ENCODE data around the gene ZSWIM6. TPM values are rescaled to one million over a fixed set of nuclear protein-coding genes. Genes with fewer than 3 reads are reported as not detected.

Gene ZSWIM6
- total and polyA plus RNA-seq, 4 experiments from 2014 or later, result 0.23 to 11.3 (median 5.5) TPM

GRCh38 chr5:61327760-61328753 is 4.0 kb upstream of the ZSWIM6 start:
- CTCF ChIA-PET (ENCODE audit: partially characterized antibody), result no interaction called here
- H3K27ac Mint-ChIP-seq, result peak overlapping the region in 2 of 7 donors; percentile 17 to 99

GRCh38 chr5:61328791-61329549 is 3.1 kb upstream of the ZSWIM6 start:
- no peak overlapping the region for H3K4me3 ChIP-seq (ENCODE audit: low read length in 2 of 2)
- no peak overlapping the region for H3K27ac ChIP-seq (ENCODE audit: low read depth, low read length)
- DNase-seq, result no peak
- CTCF ChIA-PET (ENCODE audit: partially characterized antibody), result no interaction called here
- no peaks in the 10 kb centered on the region for H3K9me3 ChIP-seq (ENCODE audit: control insufficient read depth in 1 of 2, low read length in 2 of 2)
- intact Hi-C loops (cut with micrococcal nuclease), result no loop called here
- Mint-ChIP-seq H3K4me1 (peaks cover 8 to 35% (median 14%) of the 10 kb centered on the region in 4 donors), H3K9me3 (peaks cover 0 to 2% (median 0%) of the 10 kb centered on the region in 8 donors), H3K4me3 (peak overlapping the region in 7 of 8 donors; percentile 33 to 90 (median 80)), H3K27me3 (peaks cover 20 to 22% of the 10 kb centered on the region in 2 donors), H3K27ac (peak overlapping the region in 4 of 7 donors; percentile 5 to 99 (median 42)), H3K36me3 (peaks cover 0 to 7% of the 10 kb centered on the region in 2 donors)
- H3K27me3 ChIP-seq (ENCODE audit: insufficient read depth, low read length), result no peaks in the 10 kb centered on the region
- POLR2A ChIA-PET (ENCODE audit: partially characterized antibody), result interaction anchor here (1.8 kb wide), 1 partner anchor 29 kb away, joined by 4 read pairs; no protein-coding TSS in a partner anchor
- H3K36me3 ChIP-seq (ENCODE audit: insufficient read depth, low read length), result no peaks in the 10 kb centered on the region
- H3K4me1 ChIP-seq (ENCODE audit: insufficient read depth, low read length), result peaks cover 14% of the 10 kb centered on the region

More at GRCh38 chr5:61327760-61328753, 4.0 kb upstream of the ZSWIM6 start:
- H3K9me3 ChIP-seq (ENCODE audit: control insufficient read depth in 1 of 2, low read length in 2 of 2), result no peaks in the 10 kb centered on the region
- H3K9me3 Mint-ChIP-seq, result peaks cover 0 to 2% (median 0%) of the 10 kb centered on the region in 8 donors
- peaks cover 0 to 4% of the 10 kb centered on the region in 2 donors for H3K36me3 Mint-ChIP-seq
- no peak overlapping the region for H3K27ac ChIP-seq (ENCODE audit: low read depth, low read length)
- peaks cover 10% of the 10 kb centered on the region for H3K4me1 ChIP-seq (ENCODE audit: insufficient read depth, low read length)
- peak overlapping the region in 1 of 8 donors; percentile 74 for H3K4me3 Mint-ChIP-seq
- H3K36me3 ChIP-seq (ENCODE audit: insufficient read depth, low read length), result no peaks in the 10 kb centered on the region
- H3K4me1 Mint-ChIP-seq, result peaks cover 8 to 33% (median 12%) of the 10 kb centered on the region in 4 donors
- no peak for DNase-seq
- H3K27me3 ChIP-seq (ENCODE audit: insufficient read depth, low read length), result no peaks in the 10 kb centered on the region
- POLR2A ChIA-PET (ENCODE audit: partially characterized antibody), result no interaction called here
- H3K27me3 Mint-ChIP-seq, result peaks cover 24 to 28% of the 10 kb centered on the region in 2 donors
- intact Hi-C loops (cut with micrococcal nuclease), result no loop called here
- H3K4me3 ChIP-seq (ENCODE audit: low read length in 2 of 2), result no peak overlapping the region

GRCh38 chr5:61329550-61330128 is 2.4 kb upstream of the ZSWIM6 start:
- peaks cover 22% of the 10 kb centered on the region in 2 donors for H3K27me3 Mint-ChIP-seq
- Histone ChIP-seq H3K4me3 (ENCODE audit: low read length in 2 of 2) (no peak overlapping the region), H3K9me3 (ENCODE audit: control insufficient read depth in 1 of 2, low read length in 2 of 2) (no peaks in the 10 kb centered on the region), H3K27ac (ENCODE audit: low read depth, low read length) (no peak overlapping the region), H3K36me3 (ENCODE audit: insufficient read depth, low read length) (no peaks in the 10 kb centered on the region), H3K4me1 (ENCODE audit: insufficient read depth, low read length) (peaks cover 21% of the 10 kb centered on the region), H3K27me3 (ENCODE audit: insufficient read depth, low read length) (no peaks in the 10 kb centered on the region)
- POLR2A ChIA-PET (ENCODE audit: partially characterized antibody), result interaction anchor here (0.5 to 2.9 kb wide), 3 partner anchors 28 to 167 kb away, joined by 4 to 21 read pairs (median 4); partner anchors contain the start of gene SMIM15
- CTCF ChIA-PET (ENCODE audit: partially characterized antibody), result interaction anchor here (1.1 to 2.0 kb wide), 3 partner anchors 50 to 629 kb away, joined by 3 to 13 read pairs (median 4); partner anchors contain the start of gene DEPDC1B
- peaks cover 15 to 42% (median 20%) of the 10 kb centered on the region in 4 donors for H3K4me1 Mint-ChIP-seq
- H3K4me3 Mint-ChIP-seq, result peak overlapping the region; percentile 84 to 98 (median 90)
- peaks cover 0 to 10% of the 10 kb centered on the region in 2 donors for H3K36me3 Mint-ChIP-seq
- H3K27ac Mint-ChIP-seq, result peak overlapping the region; percentile 82 to 99 (median 88)
- no peak for DNase-seq
- peaks cover 0 to 4% (median 0%) of the 10 kb centered on the region in 8 donors for H3K9me3 Mint-ChIP-seq
- intact Hi-C loops (cut with micrococcal nuclease), result loop anchor here (5.0 kb wide), 3 partner anchors 52 to 1083 kb away; partner anchors contain the start of gene IPO11

GRCh38 chr5:61330341-61330844 is 1.7 kb upstream of the ZSWIM6 start:
- no peaks in the 10 kb centered on the region for H3K9me3 ChIP-seq (ENCODE audit: control insufficient read depth in 1 of 2, low read length in 2 of 2)
- no peaks in the 10 kb centered on the region for H3K27me3 ChIP-seq (ENCODE audit: insufficient read depth, low read length)
- ChIA-PET CTCF (ENCODE audit: partially characterized antibody) (interaction anchor here (1.0 to 2.0 kb wide), 8 partner anchors 10 to 630 kb away, joined by 3 to 13 read pairs (median 4); partner anchors contain the start of gene DEPDC1B), POLR2A (ENCODE audit: partially characterized antibody) (interaction anchor here (0.5 to 2.9 kb wide), 13 partner anchors 11 to 630 kb away, joined by 3 to 76 read pairs (median 6); partner anchors contain the start of genes DEPDC1B, ERCC8, NDUFAF2 and SMIM15)
- peak overlapping the region; percentile 77 to 88 for H3K4me3 ChIP-seq (ENCODE audit: low read length in 2 of 2)
- H3K27me3 Mint-ChIP-seq, result peaks cover 18 to 19% of the 10 kb centered on the region in 2 donors
- peak overlapping the region; percentile 87 to 99 (median 89) for H3K27ac Mint-ChIP-seq
- intact Hi-C loops (cut with micrococcal nuclease), result loop anchor here (5.0 kb wide), 3 partner anchors 53 to 1082 kb away; partner anchors contain the start of gene IPO11
- peaks cover 20 to 49% (median 27%) of the 10 kb centered on the region in 4 donors for H3K4me1 Mint-ChIP-seq
- DNase-seq, result no peak
- peak overlapping the region; percentile 84 to 98 (median 90) for H3K4me3 Mint-ChIP-seq
- H3K4me1 ChIP-seq (ENCODE audit: insufficient read depth, low read length), result peaks cover 24% of the 10 kb centered on the region
- no peaks in the 10 kb centered on the region for H3K36me3 ChIP-seq (ENCODE audit: insufficient read depth, low read length)
- H3K27ac ChIP-seq (ENCODE audit: low read depth, low read length), result peak overlapping the region; percentile 82
- peaks cover 0 to 10% of the 10 kb centered on the region in 2 donors for H3K36me3 Mint-ChIP-seq
- H3K9me3 Mint-ChIP-seq, result peaks cover 0 to 4% (median 0%) of the 10 kb centered on the region in 8 donors

- peak overlapping the region; percentile 85 to 100 (median 92) for H3K4me3 Mint-ChIP-seq
- H3K4me1 Mint-ChIP-seq, result peaks cover 20 to 51% (median 28%) of the 10 kb centered on the region in 4 donors
- H3K36me3 Mint-ChIP-seq, result peaks cover under 1 to 10% of the 10 kb centered on the region in 2 donors
- peaks cover 0 to 4% (median 0%) of the 10 kb centered on the region in 8 donors for H3K9me3 Mint-ChIP-seq
- peak; percentile 78 to 83 (median 82) for DNase-seq
- intact Hi-C loops (cut with micrococcal nuclease), result loop anchor here (1.0 to 5.0 kb wide), 4 partner anchors 54 to 1081 kb away; partner anchors contain the start of gene IPO11
- Histone ChIP-seq H3K27me3 (ENCODE audit: insufficient read depth, low read length) (no peaks in the 10 kb centered on the region), H3K36me3 (ENCODE audit: insufficient read depth, low read length) (no peaks in the 10 kb centered on the region), H3K4me3 (ENCODE audit: low read length in 2 of 2) (peak overlapping the region; percentile 77 to 88), H3K27ac (ENCODE audit: low read depth, low read length) (peak overlapping the region; percentile 82), H3K4me1 (ENCODE audit: insufficient read depth, low read length) (peaks cover 24% of the 10 kb centered on the region), H3K9me3 (ENCODE audit: control insufficient read depth in 1 of 2, low read length in 2 of 2) (no peaks in the 10 kb centered on the region)
- H3K27me3 Mint-ChIP-seq, result peaks cover 18 to 19% of the 10 kb centered on the region in 2 donors
- CTCF ChIA-PET (ENCODE audit: partially characterized antibody), result interaction anchor here (0.7 to 2.0 kb wide), 14 partner anchors 9 to 1073 kb away, joined by 3 to 13 read pairs (median 4); partner anchors contain the start of genes DEPDC1B and DIMT1
- POLR2A ChIA-PET (ENCODE audit: partially characterized antibody), result interaction anchor here (0.7 to 2.9 kb wide), 18 partner anchors 11 to 975 kb away, joined by 3 to 76 read pairs (median 4); partner anchors contain the start of genes DEPDC1B, ERCC8, KIF2A and NDUFAF2
- peak overlapping the region; percentile 87 to 99 (median 89) for H3K27ac Mint-ChIP-seq
These were observed 1.1 kb upstream of the ZSWIM6 start for GRCh38 chr5:61330845-61331406.

Data from CD4-positive, alpha-beta memory T cell (primary cell).